ENCODE measurements around the gene SLC27A3.

The SLC27A3 gene

DNA sequence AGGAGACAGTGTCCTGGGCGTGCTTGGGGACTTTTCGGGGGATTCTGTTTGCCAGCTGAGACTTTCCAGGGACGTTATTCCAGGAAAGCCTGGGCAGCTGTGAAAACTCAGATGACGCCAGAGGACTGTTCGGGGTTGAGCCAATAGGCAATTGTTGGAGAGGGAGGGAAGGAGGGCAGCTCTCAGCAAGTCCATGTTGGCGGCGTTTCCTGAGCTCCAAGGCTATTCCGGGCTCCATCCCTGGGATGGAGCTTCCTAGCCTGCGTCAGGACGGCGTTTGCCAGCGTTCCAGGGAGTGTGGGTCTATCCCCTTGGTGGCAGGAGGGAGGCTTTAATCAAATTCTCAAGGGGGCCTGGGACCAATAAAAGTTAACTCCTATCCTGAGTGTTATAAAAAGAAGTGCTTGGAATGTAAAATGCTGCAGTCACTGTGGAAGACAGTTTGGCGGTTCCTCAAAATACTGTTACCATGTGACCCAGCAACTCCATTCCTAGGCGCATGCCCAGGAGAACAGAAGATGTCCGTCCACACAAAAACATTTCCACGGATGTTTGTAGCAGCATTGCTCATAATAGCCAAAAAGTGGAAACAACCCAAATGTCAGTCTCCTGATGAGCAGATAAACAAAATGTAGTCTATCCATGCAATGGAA is 15.2 kb downstream of the SLC27A3 start:
- H3K27me3 Mint-ChIP-seq (ENCODE audit: low read depth) = peaks cover 7% of the 10 kb centered on the region
- H3K27ac Mint-ChIP-seq = peak overlapping the region; percentile 19 to 82 (median 76)
- no peaks in the 10 kb centered on the region for H3K36me3 Mint-ChIP-seq (ENCODE audit: low read depth)
- peak overlapping the region in 1 of 3 experiments; percentile 51 for H3K4me3 Mint-ChIP-seq
- H3K9me3 Mint-ChIP-seq = no peaks in the 10 kb centered on the region
- peaks cover 21% of the 10 kb centered on the region for H3K4me1 Mint-ChIP-seq
- TF ChIP-seq, protein P1, sequence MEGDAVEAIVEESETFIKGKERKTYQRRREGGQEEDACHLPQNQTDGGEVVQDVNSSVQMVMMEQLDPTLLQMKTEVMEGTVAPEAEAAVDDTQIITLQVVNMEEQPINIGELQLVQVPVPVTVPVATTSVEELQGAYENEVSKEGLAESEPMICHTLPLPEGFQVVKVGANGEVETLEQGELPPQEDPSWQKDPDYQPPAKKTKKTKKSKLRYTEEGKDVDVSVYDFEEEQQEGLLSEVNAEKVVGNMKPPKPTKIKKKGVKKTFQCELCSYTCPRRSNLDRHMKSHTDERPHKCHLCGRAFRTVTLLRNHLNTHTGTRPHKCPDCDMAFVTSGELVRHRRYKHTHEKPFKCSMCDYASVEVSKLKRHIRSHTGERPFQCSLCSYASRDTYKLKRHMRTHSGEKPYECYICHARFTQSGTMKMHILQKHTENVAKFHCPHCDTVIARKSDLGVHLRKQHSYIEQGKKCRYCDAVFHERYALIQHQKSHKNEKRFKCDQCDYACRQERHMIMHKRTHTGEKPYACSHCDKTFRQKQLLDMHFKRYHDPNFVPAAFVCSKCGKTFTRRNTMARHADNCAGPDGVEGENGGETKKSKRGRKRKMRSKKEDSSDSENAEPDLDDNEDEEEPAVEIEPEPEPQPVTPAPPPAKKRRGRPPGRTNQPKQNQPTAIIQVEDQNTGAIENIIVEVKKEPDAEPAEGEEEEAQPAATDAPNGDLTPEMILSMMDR (IDR thresholded peaks at IDR 0.05; ENCODE audit: unreplicated experiment in 3 of 3) = no peak

DNA sequence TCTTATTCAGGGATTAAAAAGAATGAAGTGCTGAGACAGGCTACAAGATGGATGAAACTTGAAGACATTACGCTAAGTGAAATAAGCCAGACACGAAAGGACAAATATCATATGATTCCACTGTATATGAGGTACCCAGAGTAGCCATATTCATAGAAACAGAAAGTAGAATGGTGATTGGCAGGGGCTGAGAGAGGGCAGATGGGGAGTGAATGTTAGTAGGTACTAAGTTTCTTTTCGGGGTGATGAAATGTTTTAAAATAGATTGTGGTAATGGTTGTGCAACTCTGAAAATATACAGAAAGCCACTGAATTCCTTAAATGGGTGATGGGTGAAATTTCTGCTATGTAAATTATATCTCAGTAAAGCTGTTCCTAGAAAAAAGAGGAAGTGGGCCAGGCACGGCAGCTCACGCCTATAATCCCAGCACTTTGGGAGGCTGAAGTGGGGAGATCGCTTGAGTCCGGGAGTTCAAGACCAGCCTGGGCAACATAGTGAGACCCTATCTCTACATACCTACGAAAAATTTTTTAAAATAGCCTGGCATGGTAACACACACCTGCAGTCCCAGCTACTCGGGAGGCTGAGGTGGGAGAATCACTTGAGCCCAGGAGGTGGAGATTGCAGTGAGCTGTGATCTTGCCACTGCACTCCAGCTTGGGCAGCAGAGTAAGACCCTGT is 15.9 kb downstream of the SLC27A3 start:
- peaks cover 21% of the 10 kb centered on the region for H3K4me1 Mint-ChIP-seq
- H3K36me3 Mint-ChIP-seq (ENCODE audit: low read depth) = no peaks in the 10 kb centered on the region
- H3K4me3 Mint-ChIP-seq = peak overlapping the region in 1 of 3 experiments; percentile 0
- H3K27me3 Mint-ChIP-seq (ENCODE audit: low read depth) = peaks cover 7% of the 10 kb centered on the region
- H3K9me3 Mint-ChIP-seq = no peaks in the 10 kb centered on the region
- TF ChIP-seq, protein P1 (IDR thresholded peaks at IDR 0.05; ENCODE audit: unreplicated experiment in 3 of 3) = no peak
- H3K27ac Mint-ChIP-seq = peak overlapping the region in 2 of 3 experiments; percentile 76 to 82

- H3K27ac Mint-ChIP-seq = no peak overlapping the region
- no peak overlapping the region for H3K4me3 Mint-ChIP-seq
- peaks cover 7% of the 10 kb centered on the region for H3K27me3 Mint-ChIP-seq (ENCODE audit: low read depth)
- TF ChIP-seq, protein P1 (IDR thresholded peaks at IDR 0.05; ENCODE audit: unreplicated experiment in 3 of 3) = no peak
- H3K36me3 Mint-ChIP-seq (ENCODE audit: low read depth) = no peaks in the 10 kb centered on the region
- H3K4me1 Mint-ChIP-seq = peaks cover 21% of the 10 kb centered on the region
- no peaks in the 10 kb centered on the region for H3K9me3 Mint-ChIP-seq
Observed at GRCh38 chr1:153791648-153792253, 16.5 kb downstream of the SLC27A3 start.

DNA sequence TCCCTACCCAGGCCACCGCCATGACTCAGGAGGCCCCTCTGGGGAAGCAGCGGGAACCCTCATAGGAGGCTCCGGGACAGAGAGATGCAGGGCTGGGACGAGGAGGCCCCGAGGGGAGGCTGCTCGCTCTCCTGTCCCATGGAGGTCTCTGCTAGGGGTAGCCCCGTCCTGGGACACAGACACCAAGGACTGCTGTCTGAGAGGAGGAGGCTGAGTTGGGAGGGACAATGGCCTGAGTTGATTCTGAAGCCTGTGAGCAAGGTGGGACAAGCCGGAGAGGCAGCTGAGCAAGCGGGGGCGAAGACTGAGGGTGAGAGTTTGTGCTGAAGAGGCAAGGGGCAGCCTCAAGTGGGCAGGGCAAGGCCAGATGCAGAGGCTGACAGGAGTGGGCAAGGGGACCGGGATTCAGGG is 17.4 kb downstream of the SLC27A3 start:
- no peaks in the 10 kb centered on the region for H3K9me3 Mint-ChIP-seq
- H3K4me1 Mint-ChIP-seq = peaks cover 21% of the 10 kb centered on the region
- no peak overlapping the region for H3K4me3 Mint-ChIP-seq
- peaks cover 7% of the 10 kb centered on the region for H3K27me3 Mint-ChIP-seq (ENCODE audit: low read depth)
- no peak overlapping the region for H3K27ac Mint-ChIP-seq
- no peaks in the 10 kb centered on the region for H3K36me3 Mint-ChIP-seq (ENCODE audit: low read depth)
- TF ChIP-seq, protein P1 (IDR thresholded peaks at IDR 0.05; ENCODE audit: unreplicated experiment in 3 of 3) = no peak

DNA sequence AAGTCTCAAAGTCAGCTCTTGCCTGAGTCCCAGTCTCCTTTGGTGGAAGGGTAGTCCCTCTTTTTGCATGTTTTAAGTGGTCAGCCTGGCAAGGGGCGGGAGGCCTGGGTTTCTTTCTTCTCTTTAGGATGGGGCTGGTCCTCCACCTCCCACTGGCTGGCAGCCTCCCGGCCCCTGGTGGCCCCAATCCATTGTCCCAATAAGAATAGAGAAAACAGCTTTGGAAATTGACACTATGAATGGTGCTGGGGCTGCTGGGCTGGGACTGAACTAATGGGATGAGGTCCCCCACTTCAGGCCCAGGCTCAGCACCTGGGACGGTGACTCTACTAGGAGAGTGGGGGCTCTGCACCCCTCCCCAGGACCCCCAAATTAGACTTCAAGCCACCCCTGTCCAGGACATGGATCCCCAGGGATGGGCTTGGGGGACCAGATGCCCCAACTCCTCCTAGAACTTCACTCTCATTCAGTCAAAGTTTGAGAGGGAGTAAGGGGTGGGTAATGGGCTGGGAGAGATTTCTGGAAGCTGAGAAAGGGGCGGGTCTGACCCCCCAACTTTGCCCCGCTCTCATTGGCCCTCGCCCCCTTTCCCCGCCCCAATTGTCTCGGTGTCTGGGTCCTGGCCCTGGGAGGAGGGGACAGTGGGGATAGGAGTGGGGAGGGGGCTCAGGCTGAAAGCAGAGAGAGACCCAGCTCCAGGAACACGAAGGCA is 18.2 kb downstream of the SLC27A3 start:
- H3K36me3 Mint-ChIP-seq (ENCODE audit: low read depth) = no peaks in the 10 kb centered on the region

More for the DNA sequence above, 18.2 kb downstream of the SLC27A3 start:
- H3K27ac Mint-ChIP-seq = no peak overlapping the region
- H3K27me3 Mint-ChIP-seq (ENCODE audit: low read depth) = peaks cover 7% of the 10 kb centered on the region
- peaks cover 21% of the 10 kb centered on the region for H3K4me1 Mint-ChIP-seq
- TF ChIP-seq, protein P1 (IDR thresholded peaks at IDR 0.05; ENCODE audit: unreplicated experiment in 3 of 3) = no peak
- no peaks in the 10 kb centered on the region for H3K9me3 Mint-ChIP-seq
- H3K4me3 Mint-ChIP-seq = no peak overlapping the region
